GM12891 (cell line): ENCODE results near the gene STEAP1B.

ENCODE experiments used
- DNase-seq: peaks from one replicate; pipeline ENCODE4 v3.0.0; 2011; ENCODE audit warnings: low spot score; ENCODE audit not compliant: insufficient read length
- FAIRE-seq: peaks from 2 replicates; lab custom pipeline; 2011; peaks lifted over from hg19 to GRCh38; lab: Jason Lieb, UNC
- PAX5 ChIP-seq: IDR thresholded peaks from 2 replicates; pipeline ENCODE4 v1.6.1; 2011; ENCODE audit warnings: low read length, moderate library complexity, mild to moderate bottlenecking; ENCODE audit not compliant: insufficient read depth, severe bottlenecking
- POLR2A ChIP-seq: IDR thresholded peaks from 2 replicates; pipeline ENCODE4 v1.6.1; 2011; ENCODE audit warnings: low read depth, low read length, control low read depth
- POLR2AphosphoS5 ChIP-seq: IDR thresholded peaks from 2 replicates; pipeline ENCODE4 v1.6.1; 2011; ENCODE audit warnings: low read depth, low read length, control low read depth
- POU2F2 ChIP-seq: IDR thresholded peaks from 2 replicates; pipeline ENCODE4 v1.6.1; 2011; ENCODE audit warnings: low read depth, mild to moderate bottlenecking, control low read depth, low read length, moderate library complexity
- SPI1 ChIP-seq: IDR thresholded peaks from 2 replicates; pipeline ENCODE4 v1.6.1; 2011; ENCODE audit warnings: low read depth, low read length, control low read depth
- TAF1 ChIP-seq: IDR thresholded peaks from 2 replicates; pipeline ENCODE4 v1.6.1; 2011; ENCODE audit warnings: low read depth, low read length, control low read depth

The STEAP1B gene

GRCh38 chr7:22476824-22477223, 23.2 kb downstream of the STEAP1B start:
- no peak for FAIRE-seq
- TF ChIP-seq PAX5 (no peak), POU2F2 (no peak), POLR2A (no peak), POLR2AphosphoS5 (no peak), TAF1 (no peak), SPI1 (no peak)
- no peak for DNase-seq

- TF ChIP-seq SPI1 (no peak), POU2F2 (no peak), PAX5 (no peak), POLR2A (no peak), POLR2AphosphoS5 (no peak), TAF1 (no peak)
- DNase-seq (no peak), FAIRE-seq (no peak)
Measured at GRCh38 chr7:22474645-22475044, 25.3 kb downstream of the STEAP1B start.

- FAIRE-seq (no peak), DNase-seq (no peak)
- TF ChIP-seq PAX5 (no peak), POLR2A (no peak), POU2F2 (no peak), TAF1 (no peak), POLR2AphosphoS5 (no peak), SPI1 (no peak)
Measured at GRCh38 chr7:22470981-22471380, 29.0 kb downstream of the STEAP1B start.

GRCh38 chr7:22469371-22470143, 30.4 kb downstream of the STEAP1B start:
- TF ChIP-seq POLR2A: no peak
- TF ChIP-seq SPI1: no peak
- no peak for TF ChIP-seq TAF1
- TF ChIP-seq PAX5: no peak
- no peak for TF ChIP-seq POU2F2
- TF ChIP-seq POLR2AphosphoS5: no peak
- DNase-seq (no peak), FAIRE-seq (no peak)

- no peak for TF ChIP-seq POU2F2
- no peak for TF ChIP-seq SPI1
- TF ChIP-seq PAX5: no peak
- no peak for TF ChIP-seq POLR2A
- TF ChIP-seq TAF1: no peak
- no peak for TF ChIP-seq POLR2AphosphoS5
- FAIRE-seq: no peak
- no peak for DNase-seq
Measured at GRCh38 chr7:22468609-22469008, 31.4 kb downstream of the STEAP1B start.

GRCh38 chr7:22464299-22464698, 35.7 kb downstream of the STEAP1B start:
- FAIRE-seq (no peak), DNase-seq (no peak)
- TF ChIP-seq PAX5 (no peak), POLR2A (no peak), POLR2AphosphoS5 (no peak), TAF1 (no peak), SPI1 (no peak), POU2F2 (no peak)

GRCh38 chr7:22460363-22460988, 39.5 kb downstream of the STEAP1B start:
- DNase-seq: no peak
- TF ChIP-seq SPI1 (no peak), POLR2AphosphoS5 (no peak), POU2F2 (no peak), POLR2A (no peak), TAF1 (no peak), PAX5 (no peak)
- FAIRE-seq: no peak

GRCh38 chr7:22457471-22457870, 42.5 kb downstream of the STEAP1B start:
- TF ChIP-seq TAF1 (no peak), POU2F2 (no peak), SPI1 (no peak), POLR2AphosphoS5 (no peak), POLR2A (no peak), PAX5 (no peak)
- FAIRE-seq (no peak), DNase-seq (no peak)

GRCh38 chr7:22454446-22454845, 45.5 kb downstream of the STEAP1B start:
- TF ChIP-seq POU2F2: no peak
- no peak for TF ChIP-seq SPI1
- TF ChIP-seq POLR2A: no peak
- TF ChIP-seq PAX5: no peak
- no peak for TF ChIP-seq POLR2AphosphoS5
- TF ChIP-seq TAF1: no peak
- FAIRE-seq (no peak), DNase-seq (no peak)

- TF ChIP-seq POU2F2 (no peak), POLR2AphosphoS5 (no peak), PAX5 (no peak), SPI1 (no peak), TAF1 (no peak), POLR2A (no peak)
- DNase-seq (no peak), FAIRE-seq (no peak)
Measured at GRCh38 chr7:22452960-22453558, 46.9 kb downstream of the STEAP1B start.
